Measurements from ENCODE around the gene TIMM44.

DNA sequence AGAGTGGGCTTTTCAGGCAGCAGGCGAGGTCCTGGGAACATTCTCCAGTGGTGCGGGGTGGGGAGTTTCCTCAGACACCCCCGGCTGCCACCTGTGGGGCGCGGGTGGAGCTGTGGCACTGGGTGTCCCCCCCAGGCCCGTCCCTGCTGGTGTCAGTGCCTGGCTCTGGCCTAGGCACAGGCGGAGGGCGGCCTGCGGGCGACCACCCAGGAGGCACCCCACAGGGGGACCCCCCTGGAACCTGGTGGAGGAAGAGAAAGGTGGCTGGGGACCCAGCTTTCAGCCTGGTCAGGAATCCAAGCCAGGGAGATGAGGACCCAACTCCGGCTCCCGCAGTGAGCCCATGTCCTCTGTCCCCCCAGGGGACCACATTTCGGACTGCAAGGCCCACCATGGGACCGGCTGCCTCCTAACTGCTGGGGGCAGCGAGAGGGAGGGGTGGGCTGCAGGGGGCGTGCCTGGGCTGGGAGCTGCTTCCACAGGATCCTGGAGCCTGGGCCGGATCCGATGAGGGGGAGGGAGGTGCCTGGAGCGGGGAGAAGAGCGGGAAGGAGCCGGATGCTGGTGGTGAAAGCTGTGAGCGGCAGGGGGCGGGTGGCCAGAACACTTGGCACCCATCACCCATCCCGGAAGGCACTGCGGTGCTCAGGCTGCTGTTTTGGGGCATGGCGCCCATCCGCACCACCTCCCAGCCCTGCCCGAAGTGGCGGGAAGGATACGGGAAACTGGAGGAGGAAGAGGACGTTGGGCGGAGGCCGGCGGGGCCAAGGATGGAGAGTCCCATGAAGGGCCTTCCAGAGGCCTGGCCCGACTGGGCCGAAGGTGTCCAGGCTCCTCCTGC lies 12.0 kb downstream of the TIMM44 start:
- TF ChIP-seq, protein P1, sequence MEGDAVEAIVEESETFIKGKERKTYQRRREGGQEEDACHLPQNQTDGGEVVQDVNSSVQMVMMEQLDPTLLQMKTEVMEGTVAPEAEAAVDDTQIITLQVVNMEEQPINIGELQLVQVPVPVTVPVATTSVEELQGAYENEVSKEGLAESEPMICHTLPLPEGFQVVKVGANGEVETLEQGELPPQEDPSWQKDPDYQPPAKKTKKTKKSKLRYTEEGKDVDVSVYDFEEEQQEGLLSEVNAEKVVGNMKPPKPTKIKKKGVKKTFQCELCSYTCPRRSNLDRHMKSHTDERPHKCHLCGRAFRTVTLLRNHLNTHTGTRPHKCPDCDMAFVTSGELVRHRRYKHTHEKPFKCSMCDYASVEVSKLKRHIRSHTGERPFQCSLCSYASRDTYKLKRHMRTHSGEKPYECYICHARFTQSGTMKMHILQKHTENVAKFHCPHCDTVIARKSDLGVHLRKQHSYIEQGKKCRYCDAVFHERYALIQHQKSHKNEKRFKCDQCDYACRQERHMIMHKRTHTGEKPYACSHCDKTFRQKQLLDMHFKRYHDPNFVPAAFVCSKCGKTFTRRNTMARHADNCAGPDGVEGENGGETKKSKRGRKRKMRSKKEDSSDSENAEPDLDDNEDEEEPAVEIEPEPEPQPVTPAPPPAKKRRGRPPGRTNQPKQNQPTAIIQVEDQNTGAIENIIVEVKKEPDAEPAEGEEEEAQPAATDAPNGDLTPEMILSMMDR (IDR thresholded peaks at IDR 0.05 in 2 of 3, conservative IDR thresholded peaks at IDR 0.05 in 1 of 3; ENCODE audit: control insufficient read depth in 2 of 3, extremely low read depth in 1 of 3, insufficient read depth in 1 of 3, low read depth in 3 of 3, low read length in 3 of 3): no peak
- TF ChIP-seq JUND (IDR thresholded peaks at IDR 0.05; ENCODE audit: low read depth, low read length): no peak
- TF ChIP-seq SP1 (IDR thresholded peaks at IDR 0.05; ENCODE audit: low read depth, low read length): no peak
- TF ChIP-seq MXI1 (IDR thresholded peaks at IDR 0.05; ENCODE audit: low read depth, low read length): no peak
- TF ChIP-seq EGR1 (IDR thresholded peaks at IDR 0.05; ENCODE audit: borderline replicate concordance in 1 of 2, low read depth in 2 of 2, low read length in 2 of 2): no peak
- no peak for TF ChIP-seq NFIC (IDR thresholded peaks at IDR 0.05; ENCODE audit: low read depth, low read length)
- TF ChIP-seq MAX (IDR thresholded peaks at IDR 0.05; ENCODE audit: low read depth, low read length): no peak
- TF ChIP-seq, protein P2, sequence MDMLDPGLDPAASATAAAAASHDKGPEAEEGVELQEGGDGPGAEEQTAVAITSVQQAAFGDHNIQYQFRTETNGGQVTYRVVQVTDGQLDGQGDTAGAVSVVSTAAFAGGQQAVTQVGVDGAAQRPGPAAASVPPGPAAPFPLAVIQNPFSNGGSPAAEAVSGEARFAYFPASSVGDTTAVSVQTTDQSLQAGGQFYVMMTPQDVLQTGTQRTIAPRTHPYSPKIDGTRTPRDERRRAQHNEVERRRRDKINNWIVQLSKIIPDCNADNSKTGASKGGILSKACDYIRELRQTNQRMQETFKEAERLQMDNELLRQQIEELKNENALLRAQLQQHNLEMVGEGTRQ (IDR thresholded peaks at IDR 0.05; ENCODE audit: borderline replicate concordance, low read depth, low read length): no peak
- TF ChIP-seq SRF (IDR thresholded peaks at IDR 0.05; ENCODE audit: low read depth in 2 of 2, low read length in 2 of 2): no peak

Data from GM12878 (cell line).